ENCODE measurements around the gene KLHL10. TPM values are rescaled to one million over a fixed set of nuclear protein-coding genes. Genes with fewer than 3 reads are reported as not detected.

Gene KLHL10
- under 1 TPM in 1 of 4 donors, not detected in 3; 0.31 TPM for total RNA-seq

- H3K4me1 ChIP-seq = peaks cover 0 to 10% of the 10 kb centered on the region in 2 donors
- in situ Hi-C loops (cut with MboI; ENCODE audit: low sequenced_read_pairs in 4 of 4) (no loop called here), intact Hi-C loops (cut with DNase I; ENCODE audit: low total_unique reads) (loop anchor here (2.0 kb wide), 1 partner anchor 27 kb away; the partner anchor contains the start of gene KLHL11)
- H3K4me3 ChIP-seq = peak within 1 kb of the TSS; percentile 81 to 94 (median 90)
- no peaks in the 10 kb centered on the region for H3K27me3 ChIP-seq
- ATAC-seq (no peak), DNase-seq (no peak)
- H3K36me3 ChIP-seq = no peaks in the 10 kb centered on the region
- no peak for TF ChIP-seq CTCF (IDR thresholded peaks at IDR 0.05 in 4 of 5, conservative IDR thresholded peaks at IDR 0.05 in 1 of 5)
- TF ChIP-seq POLR2A (IDR thresholded peaks at IDR 0.05) = no peak
- no peaks in the 10 kb centered on the region for H3K9me3 ChIP-seq
- H3K27ac ChIP-seq = peak within 1 kb of the TSS in 1 of 4 donors; percentile 68
These were observed at the start of gene KLHL10 for GRCh38 chr17:41837761-41838538. Gene KLHL10, plus strand, starts transcription at chr17:41837825. Its CDS starts 108 bp downstream, at chr17:41837933.

GRCh38 chr17:41792845-41793783, 44.5 kb upstream of the KLHL10 start:
- intact Hi-C loops (cut with DNase I; ENCODE audit: low total_unique reads) = no loop called here
- in situ Hi-C loops (cut with MboI; ENCODE audit: low sequenced_read_pairs in 4 of 4) = no loop called here
- H3K27ac ChIP-seq = peak overlapping the region in 1 of 4 donors; percentile 18
- no peaks in the 10 kb centered on the region for H3K27me3 ChIP-seq
- no peaks in the 10 kb centered on the region for H3K9me3 ChIP-seq
- peak in 1 of 2 donors; percentile 17 for ATAC-seq
- peaks cover 0 to 6% of the 10 kb centered on the region in 2 donors for H3K4me1 ChIP-seq
- H3K36me3 ChIP-seq = no peaks in the 10 kb centered on the region
- DNase-seq = no peak
- no peak overlapping the region for H3K4me3 ChIP-seq
- no peak for TF ChIP-seq POLR2A (IDR thresholded peaks at IDR 0.05)
- TF ChIP-seq CTCF (IDR thresholded peaks at IDR 0.05 in 4 of 5, conservative IDR thresholded peaks at IDR 0.05 in 1 of 5) = no peak

GRCh38 chr17:41793784-41794539, 43.7 kb upstream of the KLHL10 start:
- H3K4me1 ChIP-seq = peaks cover 0 to 6% of the 10 kb centered on the region in 2 donors
- no peaks in the 10 kb centered on the region for H3K9me3 ChIP-seq
- no peak overlapping the region for H3K27ac ChIP-seq
- H3K27me3 ChIP-seq = no peaks in the 10 kb centered on the region
- TF ChIP-seq CTCF (IDR thresholded peaks at IDR 0.05 in 4 of 5, conservative IDR thresholded peaks at IDR 0.05 in 1 of 5) (no peak), POLR2A (IDR thresholded peaks at IDR 0.05) (no peak)
- DNase-seq (no peak), ATAC-seq (no peak)
- H3K4me3 ChIP-seq = no peak overlapping the region
- in situ Hi-C loops (cut with MboI; ENCODE audit: low sequenced_read_pairs in 4 of 4) = no loop called here
- no peaks in the 10 kb centered on the region for H3K36me3 ChIP-seq
- intact Hi-C loops (cut with DNase I; ENCODE audit: low total_unique reads) = no loop called here

GRCh38 chr17:41794540-41794975, 43.1 kb upstream of the KLHL10 start:
- DNase-seq (no peak), ATAC-seq (no peak)
- Histone ChIP-seq H3K36me3 (no peaks in the 10 kb centered on the region), H3K9me3 (no peaks in the 10 kb centered on the region), H3K27ac (no peak overlapping the region), H3K27me3 (no peaks in the 10 kb centered on the region), H3K4me1 (peaks cover 0 to 6% of the 10 kb centered on the region in 2 donors), H3K4me3 (no peak overlapping the region)
- TF ChIP-seq CTCF (IDR thresholded peaks at IDR 0.05 in 4 of 5, conservative IDR thresholded peaks at IDR 0.05 in 1 of 5) (no peak), POLR2A (IDR thresholded peaks at IDR 0.05) (no peak)
- in situ Hi-C loops (cut with MboI; ENCODE audit: low sequenced_read_pairs in 4 of 4) = no loop called here
- intact Hi-C loops (cut with DNase I; ENCODE audit: low total_unique reads) = no loop called here
